Lung (tissue), 12 donors: ENCODE data around the gene PDCD4. TPM values are rescaled to one million over a fixed set of nuclear protein-coding genes. Genes with fewer than 3 reads are reported as not detected.
A peak's percentile ranks its signal among the peaks of the same experiment; 100 is the strongest.

Source experiments
- ATAC-seq: fragments of 200-7000 bp; cut with Tn5 transposase; one replicate; pipeline ENCODE4 v1.9.1; 2020; ENCODE audit warnings: moderate number of reproducible peaks; ENCODE audit not compliant: insufficient read depth, low FRiP score
- DNase-seq, 3 donors: peaks; one replicate each; pipeline ENCODE4 v3.0.0-alpha.2; 2013 to 2017
- H3K27ac ChIP-seq, 2 donors: one replicate each; pipeline ENCODE4 v1.5.1; 2013; ENCODE audit warnings: mild to moderate bottlenecking in 2 of 2, moderate library complexity in 2 of 2, control low read depth in 1 of 2, inconsistent platforms in 1 of 2, low read depth in 1 of 2, low read length in 1 of 2
- H3K27me3 ChIP-seq, 3 donors: one replicate each; pipeline ENCODE4 v1.5.1; 2013; ENCODE audit warnings: low read length in 2 of 3; ENCODE audit not compliant: control insufficient read depth in 3 of 3, insufficient read depth in 3 of 3
- H3K36me3 ChIP-seq, 4 donors: one replicate each; pipeline ENCODE4 v1.5.1; 2013; ENCODE audit warnings: low read length in 4 of 4, mild to moderate bottlenecking in 1 of 4, moderate library complexity in 1 of 4; ENCODE audit not compliant: control insufficient read depth in 4 of 4, insufficient read depth in 4 of 4
- H3K4me1 ChIP-seq, 5 donors: one replicate each; pipeline ENCODE4 v1.5.1; 2013; ENCODE audit warnings: low read length in 5 of 5, mild to moderate bottlenecking in 2 of 5, moderate library complexity in 1 of 5; ENCODE audit not compliant: control insufficient read depth in 5 of 5, insufficient read depth in 5 of 5
- H3K4me3 ChIP-seq: one replicate; pipeline ENCODE4 v1.5.1; 2013; ENCODE audit warnings: mild to moderate bottlenecking, control low read depth, moderate library complexity
- H3K9ac ChIP-seq, 2 donors: one replicate each; pipeline ENCODE4 v1.5.1; 2013; ENCODE audit warnings: low read length in 2 of 2, control low read depth in 1 of 2; ENCODE audit not compliant: insufficient read depth in 1 of 2
- H3K9me3 ChIP-seq, 4 donors: one replicate each; pipeline ENCODE4 v1.5.1; 2013; ENCODE audit warnings: low read length in 3 of 4, mild to moderate bottlenecking in 1 of 4, moderate library complexity in 1 of 4; ENCODE audit not compliant: control insufficient read depth in 4 of 4, insufficient read depth in 3 of 4
- CTCF ChIP-seq: IDR thresholded peaks from 2 replicates; pipeline ENCODE4 v1.5.1; 2012; ENCODE audit warnings: mild to moderate bottlenecking; ENCODE audit errors: control extremely low read depth, extremely low read depth
- WGBS, 2 donors: extraction: QIAGEN DNeasy Blood & Tissue Kit; methylation state at CpG; one replicate each; pipeline ENCODE4 v1.1.7; 2013; 5-methylcytosine and 5-hydroxymethylcytosine counted together
- polyA plus RNA-seq, 2 donors: library from polyadenylated mRNA; stranded (reverse); fragments of 200-250 nt; gene quantifications; one replicate each; pipeline ENCODE4 v1.2.1, GENCODE V29; 2013
- total RNA-seq, 2 donors: library from RNA; depleted of rRNA in 1 of 2; stranded (reverse); fragments of >200 nt in 1 of 2; gene quantifications; one replicate each; pipeline ENCODE4 v1.2.1, GENCODE V29; 2014 to 2021
- donor health status: control.
- donor health status: control.
- donor health status: Bipolar disorder and iron deficiency.
- donor health status: healthy.
- donor health status: DM: yes; HTN: yes; CAD: no.

Gene PDCD4
- total and polyA plus RNA-seq, 4 donors, result 26.7 to 186 (median 33.5) TPM

GRCh38 chr10:110867807-110868465 lies 3.8 kb upstream of the PDCD4 start:
- H3K36me3 ChIP-seq, result no peaks in the 10 kb centered on the region
- no peak overlapping the region for H3K4me3 ChIP-seq
- no peak for ATAC-seq
- no peaks in the 10 kb centered on the region for H3K9me3 ChIP-seq
- TF ChIP-seq CTCF, result no peak
- DNase-seq, result no peak
- no peak overlapping the region for H3K9ac ChIP-seq
- 57 to 66% methylated on average over 4 of the region's 4 CpGs for WGBS, 2 donors
- H3K27ac ChIP-seq, result peak overlapping the region in 1 of 2 donors; percentile 37
- no peaks in the 10 kb centered on the region for H3K27me3 ChIP-seq
- H3K4me1 ChIP-seq, result peaks cover 0 to 25% (median 5%) of the 10 kb centered on the region in 5 donors

GRCh38 chr10:110868981-110869380 lies 2.7 kb upstream of the PDCD4 start:
- DNase-seq (no peak), ATAC-seq (no peak)
- Histone ChIP-seq H3K4me3 (no peak overlapping the region), H3K27ac (no peak overlapping the region), H3K9me3 (no peaks in the 10 kb centered on the region), H3K27me3 (no peaks in the 10 kb centered on the region), H3K4me1 (peaks cover 0 to 30% (median 5%) of the 10 kb centered on the region in 5 donors), H3K36me3 (no peaks in the 10 kb centered on the region), H3K9ac (no peak overlapping the region)
- WGBS, 2 donors, result 58 to 70% methylated on average over 6 of the region's 6 CpGs
- TF ChIP-seq CTCF, result no peak

GRCh38 chr10:110870823-110871297 lies 868 bp upstream of the PDCD4 start:
- Histone ChIP-seq H3K4me3 (no peak overlapping the region), H3K9me3 (no peaks in the 10 kb centered on the region), H3K27me3 (no peaks in the 10 kb centered on the region), H3K36me3 (peaks cover 0 to under 1% (median 0%) of the 10 kb centered on the region in 4 donors), H3K9ac (peak overlapping the region; percentile 44 to 97), H3K27ac (peak overlapping the region; percentile 79 to 86), H3K4me1 (peaks cover 0 to 30% (median 5%) of the 10 kb centered on the region in 5 donors)
- WGBS, 2 donors, result 72 to 77% methylated on average over 13 of the region's 13 CpGs
- ATAC-seq (no peak), DNase-seq (peak in 2 of 3 donors; percentile 34 to 46)
- TF ChIP-seq CTCF, result no peak
